Measurements from ENCODE around the gene OLFML2A.

DNA sequence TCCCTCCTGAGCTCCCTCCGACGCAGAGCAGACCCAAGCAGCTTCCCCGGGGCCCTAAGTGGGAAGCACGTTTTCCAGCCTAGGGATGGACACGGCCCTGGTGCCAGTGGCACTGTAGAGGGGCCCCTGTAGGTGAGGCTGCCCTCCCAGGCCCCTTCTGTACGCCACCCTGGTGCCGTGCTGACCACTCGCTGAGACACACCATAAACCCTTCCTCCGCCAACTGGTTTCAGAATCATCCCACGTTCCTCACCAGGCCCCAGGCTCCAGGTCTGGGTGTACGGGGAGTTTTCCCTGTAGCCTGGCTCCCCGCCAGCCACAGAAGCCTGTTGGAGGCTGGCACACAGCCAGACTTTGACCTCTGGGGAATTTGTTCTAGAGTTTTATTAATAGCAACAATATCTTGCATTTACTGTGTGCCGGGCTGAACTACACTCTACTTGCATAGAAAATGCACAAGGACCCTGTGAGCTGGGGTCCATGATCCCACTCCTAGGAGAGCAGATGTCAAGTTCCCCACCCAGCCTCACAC, 58.2 kb downstream of the OLFML2A start:
- TF ChIP-seq FOXJ3 (CRISPR knock-in tag; IDR thresholded peaks at IDR 0.05; ENCODE audit: borderline replicate concordance), result no peak
- no peak for TF ChIP-seq MYBL2 (CRISPR knock-in tag; IDR thresholded peaks at IDR 0.05)
- TF ChIP-seq CREM (CRISPR knock-in tag; IDR thresholded peaks at IDR 0.05), result no peak
- no peak for TF ChIP-seq TCF7 (CRISPR knock-in tag; IDR thresholded peaks at IDR 0.05; ENCODE audit: low read depth)
- TF ChIP-seq CREB1 (CRISPR knock-in tag; IDR thresholded peaks at IDR 0.05), result no peak
- TF ChIP-seq, protein P1, sequence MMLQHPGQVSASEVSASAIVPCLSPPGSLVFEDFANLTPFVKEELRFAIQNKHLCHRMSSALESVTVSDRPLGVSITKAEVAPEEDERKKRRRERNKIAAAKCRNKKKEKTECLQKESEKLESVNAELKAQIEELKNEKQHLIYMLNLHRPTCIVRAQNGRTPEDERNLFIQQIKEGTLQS (CRISPR knock-in tag; conservative IDR thresholded peaks at IDR 0.05), result no peak
- TF ChIP-seq, protein P2, sequence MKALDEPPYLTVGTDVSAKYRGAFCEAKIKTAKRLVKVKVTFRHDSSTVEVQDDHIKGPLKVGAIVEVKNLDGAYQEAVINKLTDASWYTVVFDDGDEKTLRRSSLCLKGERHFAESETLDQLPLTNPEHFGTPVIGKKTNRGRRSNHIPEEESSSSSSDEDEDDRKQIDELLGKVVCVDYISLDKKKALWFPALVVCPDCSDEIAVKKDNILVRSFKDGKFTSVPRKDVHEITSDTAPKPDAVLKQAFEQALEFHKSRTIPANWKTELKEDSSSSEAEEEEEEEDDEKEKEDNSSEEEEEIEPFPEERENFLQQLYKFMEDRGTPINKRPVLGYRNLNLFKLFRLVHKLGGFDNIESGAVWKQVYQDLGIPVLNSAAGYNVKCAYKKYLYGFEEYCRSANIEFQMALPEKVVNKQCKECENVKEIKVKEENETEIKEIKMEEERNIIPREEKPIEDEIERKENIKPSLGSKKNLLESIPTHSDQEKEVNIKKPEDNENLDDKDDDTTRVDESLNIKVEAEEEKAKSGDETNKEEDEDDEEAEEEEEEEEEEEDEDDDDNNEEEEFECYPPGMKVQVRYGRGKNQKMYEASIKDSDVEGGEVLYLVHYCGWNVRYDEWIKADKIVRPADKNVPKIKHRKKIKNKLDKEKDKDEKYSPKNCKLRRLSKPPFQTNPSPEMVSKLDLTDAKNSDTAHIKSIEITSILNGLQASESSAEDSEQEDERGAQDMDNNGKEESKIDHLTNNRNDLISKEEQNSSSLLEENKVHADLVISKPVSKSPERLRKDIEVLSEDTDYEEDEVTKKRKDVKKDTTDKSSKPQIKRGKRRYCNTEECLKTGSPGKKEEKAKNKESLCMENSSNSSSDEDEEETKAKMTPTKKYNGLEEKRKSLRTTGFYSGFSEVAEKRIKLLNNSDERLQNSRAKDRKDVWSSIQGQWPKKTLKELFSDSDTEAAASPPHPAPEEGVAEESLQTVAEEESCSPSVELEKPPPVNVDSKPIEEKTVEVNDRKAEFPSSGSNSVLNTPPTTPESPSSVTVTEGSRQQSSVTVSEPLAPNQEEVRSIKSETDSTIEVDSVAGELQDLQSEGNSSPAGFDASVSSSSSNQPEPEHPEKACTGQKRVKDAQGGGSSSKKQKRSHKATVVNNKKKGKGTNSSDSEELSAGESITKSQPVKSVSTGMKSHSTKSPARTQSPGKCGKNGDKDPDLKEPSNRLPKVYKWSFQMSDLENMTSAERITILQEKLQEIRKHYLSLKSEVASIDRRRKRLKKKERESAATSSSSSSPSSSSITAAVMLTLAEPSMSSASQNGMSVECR (CRISPR knock-in tag; IDR thresholded peaks at IDR 0.05; ENCODE audit: borderline replicate concordance), result no peak
- TF ChIP-seq, protein P3, sequence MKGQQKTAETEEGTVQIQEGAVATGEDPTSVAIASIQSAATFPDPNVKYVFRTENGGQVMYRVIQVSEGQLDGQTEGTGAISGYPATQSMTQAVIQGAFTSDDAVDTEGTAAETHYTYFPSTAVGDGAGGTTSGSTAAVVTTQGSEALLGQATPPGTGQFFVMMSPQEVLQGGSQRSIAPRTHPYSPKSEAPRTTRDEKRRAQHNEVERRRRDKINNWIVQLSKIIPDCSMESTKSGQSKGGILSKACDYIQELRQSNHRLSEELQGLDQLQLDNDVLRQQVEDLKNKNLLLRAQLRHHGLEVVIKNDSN (CRISPR knock-in tag; IDR thresholded peaks at IDR 0.05), result no peak
- no peak for TF ChIP-seq CTCF (IDR thresholded peaks at IDR 0.05)
- TF ChIP-seq, protein P4, sequence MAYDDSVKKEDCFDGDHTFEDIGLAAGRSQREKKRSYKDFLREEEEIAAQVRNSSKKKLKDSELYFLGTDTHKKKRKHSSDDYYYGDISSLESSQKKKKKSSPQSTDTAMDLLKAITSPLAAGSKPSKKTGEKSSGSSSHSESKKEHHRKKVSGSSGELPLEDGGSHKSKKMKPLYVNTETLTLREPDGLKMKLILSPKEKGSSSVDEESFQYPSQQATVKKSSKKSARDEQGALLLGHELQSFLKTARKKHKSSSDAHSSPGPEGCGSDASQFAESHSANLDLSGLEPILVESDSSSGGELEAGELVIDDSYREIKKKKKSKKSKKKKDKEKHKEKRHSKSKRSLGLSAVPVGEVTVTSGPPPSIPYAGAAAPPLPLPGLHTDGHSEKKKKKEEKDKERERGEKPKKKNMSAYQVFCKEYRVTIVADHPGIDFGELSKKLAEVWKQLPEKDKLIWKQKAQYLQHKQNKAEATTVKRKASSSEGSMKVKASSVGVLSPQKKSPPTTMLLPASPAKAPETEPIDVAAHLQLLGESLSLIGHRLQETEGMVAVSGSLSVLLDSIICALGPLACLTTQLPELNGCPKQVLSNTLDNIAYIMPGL (CRISPR knock-in tag; IDR thresholded peaks at IDR 0.05), result no peak
- no peak for TF ChIP-seq FOXK1 (CRISPR knock-in tag; IDR thresholded peaks at IDR 0.05)
- TF ChIP-seq GABPB1 (CRISPR knock-in tag; IDR thresholded peaks at IDR 0.05), result no peak
- TF ChIP-seq IRF2 (CRISPR knock-in tag; IDR thresholded peaks at IDR 0.05; ENCODE audit: borderline replicate concordance, low read depth), result no peak
- TF ChIP-seq CBFB (CRISPR knock-in tag; IDR thresholded peaks at IDR 0.05; ENCODE audit: low read depth), result no peak

Measured in WTC11 (cell line).